SU-DHL-6 (cell line): ENCODE data around the gene UNC93B1.

ENCODE experiments used
- H2AFZ ChIP-seq: fragments of 200-600 bp; sonication (generic); 2 replicates; pipeline ENCODE4 v1.6.1; 2014; ENCODE audit warnings: low read depth, mild to moderate bottlenecking, moderate library complexity, mixed read lengths, antibody characterized with exemption, low read length; ENCODE audit not compliant: severe bottlenecking
- H3F3A ChIP-seq: fragments of 200-600 bp; shearing (Covaris generic); 2 replicates; pipeline ENCODE4 v1.6.0; 2016; ENCODE audit warnings: antibody characterized with exemption, mild to moderate bottlenecking; ENCODE audit not compliant: insufficient read depth
- H3K27ac ChIP-seq: fragments of 200-600 bp; sonication (generic); 2 replicates; pipeline ENCODE4 v1.5.1; 2016; ENCODE audit warnings: low read depth, mild to moderate bottlenecking, low read length, moderate library complexity, mixed read lengths
- H3K27me3 ChIP-seq: fragments of 200-600 bp; sonication (generic), shearing (Covaris generic); 2 replicates; pipeline ENCODE4 v1.6.0; 2014; ENCODE audit warnings: mild to moderate bottlenecking, low read length
- H3K36me3 ChIP-seq: fragments of 200-600 bp; sonication (generic); 2 replicates; pipeline ENCODE4 v1.6.1; 2014; ENCODE audit warnings: mild to moderate bottlenecking, low read length, mixed read lengths
- H3K4me2 ChIP-seq: fragments of 300-600, 200-600 bp; shearing (Covaris generic), sonication (generic); 2 replicates; pipeline ENCODE4 v1.6.0; 2014; ENCODE audit warnings: low read length, low read depth, mild to moderate bottlenecking; ENCODE audit not compliant: poor library complexity, severe bottlenecking
- H3K4me3 ChIP-seq: fragments of 200-600 bp; sonication (generic); 2 replicates; pipeline ENCODE4 v1.5.1; 2014; ENCODE audit warnings: antibody characterized with exemption, low read length, mild to moderate bottlenecking, mixed read lengths; ENCODE audit not compliant: insufficient read depth, poor library complexity, severe bottlenecking
- H3K79me2 ChIP-seq: fragments of 200-600 bp; sonication (generic); 2 replicates; pipeline ENCODE4 v1.6.1; 2014; ENCODE audit warnings: mild to moderate bottlenecking, low read length, moderate library complexity; ENCODE audit not compliant: insufficient read depth
- H3K9ac ChIP-seq: fragments of 200-600 bp; sonication (generic); 2 replicates; pipeline ENCODE4 v1.7.0; 2014; ENCODE audit warnings: mild to moderate bottlenecking, low read length
- H3K9me2 ChIP-seq: fragments of 200-600 bp; sonication (generic); replicated peaks from 2 replicates; pipeline ENCODE4 v1.6.1; 2014; ENCODE audit warnings: low read length; ENCODE audit not compliant: insufficient read depth
- H3K9me3 ChIP-seq: fragments of 200-600 bp; sonication (generic); 2 replicates; pipeline ENCODE4 v1.6.1; 2014; ENCODE audit warnings: low read length, mixed read lengths; ENCODE audit not compliant: insufficient read depth
- H4K20me1 ChIP-seq: fragments of 200-600 bp; sonication (generic); 2 replicates; pipeline ENCODE4 v1.6.1; 2014; ENCODE audit warnings: low read depth, mild to moderate bottlenecking, antibody characterized with exemption, low read length, moderate library complexity, mixed read lengths
- EZH2phosphoT487 ChIP-seq: fragments of 200-600 bp; sonication (generic), shearing (Covaris generic); conservative IDR thresholded peaks from 2 replicates; pipeline ENCODE4 v1.6.1; 2018; ENCODE audit warnings: mild to moderate bottlenecking, antibody characterized with exemption, low read length, moderate library complexity, mixed read lengths
- TF ChIP-seq, protein P1 (sequence below): fragments of 200-600 bp; sonication (generic); IDR thresholded peaks from one replicate; pipeline ENCODE4 v1.5.1; 2017; ENCODE audit warnings: antibody characterized with exemption, mild to moderate bottlenecking, low read length, moderate library complexity; ENCODE audit not compliant: insufficient read depth, poor library complexity, severe bottlenecking

UNC93B1 gene

DNA sequence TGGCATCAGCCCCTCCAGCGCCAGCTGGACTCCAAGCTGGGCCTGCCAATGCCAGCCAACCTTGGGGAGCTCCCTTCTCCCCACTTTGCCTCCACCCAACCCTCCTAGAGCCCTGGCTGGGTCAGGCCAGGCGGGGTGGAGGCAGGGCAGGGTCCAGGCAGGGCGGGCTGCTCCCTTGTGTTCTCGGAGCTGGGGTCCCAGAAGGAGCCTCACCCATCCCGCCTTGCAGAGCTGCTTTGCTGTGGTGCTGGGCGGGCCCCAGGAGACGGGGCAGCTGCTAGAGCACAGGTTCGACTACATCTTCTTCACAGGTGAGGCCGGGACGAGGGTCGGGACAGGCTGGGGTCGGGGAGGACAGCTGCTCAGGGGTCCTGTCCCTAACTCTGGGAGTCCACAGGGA, 15.6 kb upstream of the UNC93B1 start:
- H3K9me2 ChIP-seq: no peaks in the 10 kb centered on the region
- H3K9ac ChIP-seq: no peak overlapping the region
- TF ChIP-seq, protein P1, sequence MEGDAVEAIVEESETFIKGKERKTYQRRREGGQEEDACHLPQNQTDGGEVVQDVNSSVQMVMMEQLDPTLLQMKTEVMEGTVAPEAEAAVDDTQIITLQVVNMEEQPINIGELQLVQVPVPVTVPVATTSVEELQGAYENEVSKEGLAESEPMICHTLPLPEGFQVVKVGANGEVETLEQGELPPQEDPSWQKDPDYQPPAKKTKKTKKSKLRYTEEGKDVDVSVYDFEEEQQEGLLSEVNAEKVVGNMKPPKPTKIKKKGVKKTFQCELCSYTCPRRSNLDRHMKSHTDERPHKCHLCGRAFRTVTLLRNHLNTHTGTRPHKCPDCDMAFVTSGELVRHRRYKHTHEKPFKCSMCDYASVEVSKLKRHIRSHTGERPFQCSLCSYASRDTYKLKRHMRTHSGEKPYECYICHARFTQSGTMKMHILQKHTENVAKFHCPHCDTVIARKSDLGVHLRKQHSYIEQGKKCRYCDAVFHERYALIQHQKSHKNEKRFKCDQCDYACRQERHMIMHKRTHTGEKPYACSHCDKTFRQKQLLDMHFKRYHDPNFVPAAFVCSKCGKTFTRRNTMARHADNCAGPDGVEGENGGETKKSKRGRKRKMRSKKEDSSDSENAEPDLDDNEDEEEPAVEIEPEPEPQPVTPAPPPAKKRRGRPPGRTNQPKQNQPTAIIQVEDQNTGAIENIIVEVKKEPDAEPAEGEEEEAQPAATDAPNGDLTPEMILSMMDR: no peak
- TF ChIP-seq EZH2phosphoT487: no peak
- H3K9me3 ChIP-seq: no peaks in the 10 kb centered on the region
- H3K79me2 ChIP-seq: no peaks in the 10 kb centered on the region
- no peaks in the 10 kb centered on the region for H4K20me1 ChIP-seq
- H3K27ac ChIP-seq: no peak overlapping the region
- H2AFZ ChIP-seq: no peak overlapping the region
- no peaks in the 10 kb centered on the region for H3K27me3 ChIP-seq
- H3F3A ChIP-seq: no peaks in the 10 kb centered on the region; the same call in 1 of the 2 replicates
- H3K4me3 ChIP-seq: no peak overlapping the region
- no peaks in the 10 kb centered on the region for H3K36me3 ChIP-seq
- no peak overlapping the region for H3K4me2 ChIP-seq

DNA sequence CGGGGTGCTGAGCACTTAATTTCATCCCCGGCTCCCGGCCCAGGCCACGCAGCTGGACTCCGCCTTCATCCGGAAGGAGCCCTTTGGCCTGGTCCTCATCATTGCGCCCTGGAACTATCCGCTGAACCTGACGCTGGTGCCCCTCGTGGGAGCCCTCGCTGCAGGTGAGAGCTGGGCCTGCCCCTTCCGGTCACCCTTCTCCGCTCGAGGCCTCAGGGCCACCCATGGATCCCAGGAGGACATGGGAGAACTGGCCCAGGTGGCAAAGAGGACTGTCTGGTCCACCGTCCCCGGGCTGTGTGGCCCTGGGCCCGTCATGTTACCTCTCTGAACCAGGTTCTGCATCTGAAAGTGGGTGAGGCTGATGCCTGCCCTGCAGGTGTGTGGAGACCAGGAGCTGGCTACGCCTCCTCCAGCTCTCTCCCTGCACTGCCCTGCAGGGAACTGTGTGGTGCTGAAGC, 14.9 kb upstream of the UNC93B1 start:
- Histone ChIP-seq H3K9ac (no peak overlapping the region), H3K27me3 (no peaks in the 10 kb centered on the region), H3K79me2 (no peaks in the 10 kb centered on the region), H2AFZ (no peak overlapping the region), H3K9me2 (no peaks in the 10 kb centered on the region), H3K4me2 (no peak overlapping the region), H3K27ac (no peak overlapping the region), H3K9me3 (no peaks in the 10 kb centered on the region), H3K4me3 (no peak overlapping the region), H4K20me1 (no peaks in the 10 kb centered on the region), H3F3A (no peaks in the 10 kb centered on the region), H3K36me3 (no peaks in the 10 kb centered on the region)
- no peak for TF ChIP-seq EZH2phosphoT487
- TF ChIP-seq, protein P1: no peak

DNA sequence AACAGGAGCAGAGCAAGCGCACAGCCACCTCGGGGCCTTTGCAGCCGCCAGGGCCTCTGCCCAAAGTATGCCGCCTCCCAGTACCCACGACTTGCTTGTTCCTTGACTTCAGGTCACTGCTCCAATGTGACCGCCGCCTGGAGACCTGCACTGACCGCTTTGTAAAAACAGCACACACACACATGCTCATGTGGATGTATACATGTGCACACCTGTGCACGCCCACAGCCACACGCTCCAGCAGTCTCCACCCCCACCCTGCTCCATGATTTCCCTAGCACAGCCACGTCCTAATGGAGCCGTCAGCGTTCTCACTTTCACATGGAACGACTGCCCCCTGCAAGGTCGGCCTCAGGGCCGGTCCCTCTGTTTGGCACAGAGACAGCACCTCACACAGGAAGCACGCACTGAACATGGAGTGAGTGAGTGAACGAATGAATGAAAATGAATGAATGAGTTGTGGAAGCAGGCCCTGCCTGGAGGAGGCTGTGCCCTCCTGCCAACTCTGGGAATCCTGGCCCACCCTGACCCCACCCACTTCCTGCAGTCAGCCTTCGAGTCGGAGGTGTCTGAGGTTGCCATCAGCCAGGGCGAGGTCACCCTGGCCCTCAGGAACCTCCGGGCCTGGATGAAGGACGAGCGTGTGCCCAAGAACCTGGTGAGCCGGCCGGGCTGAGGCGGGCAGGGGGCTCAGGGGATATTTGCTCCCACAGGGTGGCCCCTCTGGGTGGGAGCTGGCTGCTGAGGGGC, 14.3 kb upstream of the UNC93B1 start:
- Histone ChIP-seq H3K79me2 (no peaks in the 10 kb centered on the region), H3K36me3 (no peaks in the 10 kb centered on the region), H3K4me3 (no peak overlapping the region), H3K27me3 (no peaks in the 10 kb centered on the region), H3K9me2 (no peaks in the 10 kb centered on the region), H3K27ac (no peak overlapping the region), H2AFZ (no peak overlapping the region), H3K9ac (no peak overlapping the region), H3K9me3 (no peaks in the 10 kb centered on the region), H4K20me1 (no peaks in the 10 kb centered on the region), H3K4me2 (no peak overlapping the region), H3F3A (no peaks in the 10 kb centered on the region)
- TF ChIP-seq, protein P1: no peak
- TF ChIP-seq EZH2phosphoT487: no peak
